ENCODE data around the gene TENT5C.

TENT5C gene

GRCh38 chr1:117607471-117607870 is 1.6 kb downstream of the TENT5C start:
- Histone ChIP-seq H3K4me1 (ENCODE audit: insufficient read depth, low read length, poor library complexity, severe bottlenecking) (peaks cover 47% of the 10 kb centered on the region), H3K9me2 (replicated peaks; ENCODE audit: low read depth, low read length) (no peaks in the 10 kb centered on the region), H4K20me1 (ENCODE audit: insufficient read depth, low read length, poor library complexity, severe bottlenecking) (peaks cover 46% of the 10 kb centered on the region), H3K9me3 (ENCODE audit: insufficient read depth, low read depth, low read length) (no peaks in the 10 kb centered on the region), H3K27me3 (ENCODE audit: insufficient read depth, low read length, poor library complexity, severe bottlenecking) (no peaks in the 10 kb centered on the region), H3F3A (ENCODE audit: low read depth) (peaks cover 5% of the 10 kb centered on the region; the same call in 1 of the 2 replicates), H3K79me2 (ENCODE audit: insufficient read depth, low read length) (peaks cover 63% of the 10 kb centered on the region), H3K4me2 (ENCODE audit: low read depth, low read length, poor library complexity, severe bottlenecking) (peak overlapping the region; percentile 96), H3K9ac (ENCODE audit: low read depth, low read length, poor library complexity, severe bottlenecking) (peak overlapping the region; percentile 92), H3K36me3 (ENCODE audit: insufficient read depth, low read length) (no peaks in the 10 kb centered on the region), H2AFZ (ENCODE audit: low read length) (no peak overlapping the region), H3K4me3 (ENCODE audit: low read length, poor library complexity, severe bottlenecking) (peak overlapping the region; percentile 97)
- no peak for TF ChIP-seq CTCF (conservative IDR thresholded peaks at IDR 0.05; ENCODE audit: low read length)
- TF ChIP-seq EZH2phosphoT487 (IDR thresholded peaks at IDR 0.05; ENCODE audit: borderline replicate concordance): no peak

GRCh38 chr1:117608115-117608615 is 2.3 kb downstream of the TENT5C start:
- Histone ChIP-seq H3K36me3 (ENCODE audit: insufficient read depth, low read length) (no peaks in the 10 kb centered on the region), H3K9me2 (replicated peaks; ENCODE audit: low read depth, low read length) (no peaks in the 10 kb centered on the region), H3K4me2 (ENCODE audit: low read depth, low read length, poor library complexity, severe bottlenecking) (peak overlapping the region; percentile 96), H3K79me2 (ENCODE audit: insufficient read depth, low read length) (peaks cover 70% of the 10 kb centered on the region), H4K20me1 (ENCODE audit: insufficient read depth, low read length, poor library complexity, severe bottlenecking) (peaks cover 53% of the 10 kb centered on the region), H2AFZ (ENCODE audit: low read length) (no peak overlapping the region), H3K9me3 (ENCODE audit: insufficient read depth, low read depth, low read length) (no peaks in the 10 kb centered on the region), H3K9ac (ENCODE audit: low read depth, low read length, poor library complexity, severe bottlenecking) (peak overlapping the region; percentile 92), H3K4me1 (ENCODE audit: insufficient read depth, low read length, poor library complexity, severe bottlenecking) (peaks cover 53% of the 10 kb centered on the region), H3K4me3 (ENCODE audit: low read length, poor library complexity, severe bottlenecking) (peak overlapping the region; percentile 97), H3K27me3 (ENCODE audit: insufficient read depth, low read length, poor library complexity, severe bottlenecking) (no peaks in the 10 kb centered on the region), H3F3A (ENCODE audit: low read depth) (peaks cover 5% of the 10 kb centered on the region; the same call in 1 of the 2 replicates)
- TF ChIP-seq EZH2phosphoT487 (IDR thresholded peaks at IDR 0.05; ENCODE audit: borderline replicate concordance) (no peak), CTCF (conservative IDR thresholded peaks at IDR 0.05; ENCODE audit: low read length) (no peak)

GRCh38 chr1:117608758-117609157 is 2.9 kb downstream of the TENT5C start:
- TF ChIP-seq CTCF (conservative IDR thresholded peaks at IDR 0.05; ENCODE audit: low read length): no peak
- TF ChIP-seq EZH2phosphoT487 (IDR thresholded peaks at IDR 0.05; ENCODE audit: borderline replicate concordance): no peak
- Histone ChIP-seq H4K20me1 (ENCODE audit: insufficient read depth, low read length, poor library complexity, severe bottlenecking) (peaks cover 58% of the 10 kb centered on the region), H3K9me2 (replicated peaks; ENCODE audit: low read depth, low read length) (no peaks in the 10 kb centered on the region), H3K9me3 (ENCODE audit: insufficient read depth, low read depth, low read length) (no peaks in the 10 kb centered on the region), H3K27me3 (ENCODE audit: insufficient read depth, low read length, poor library complexity, severe bottlenecking) (no peaks in the 10 kb centered on the region), H3K36me3 (ENCODE audit: insufficient read depth, low read length) (no peaks in the 10 kb centered on the region), H3K4me3 (ENCODE audit: low read length, poor library complexity, severe bottlenecking) (peak overlapping the region; percentile 97), H3K4me2 (ENCODE audit: low read depth, low read length, poor library complexity, severe bottlenecking) (peak overlapping the region; percentile 96), H3K79me2 (ENCODE audit: insufficient read depth, low read length) (peaks cover 76% of the 10 kb centered on the region), H2AFZ (ENCODE audit: low read length) (no peak overlapping the region), H3F3A (ENCODE audit: low read depth) (peaks cover 5% of the 10 kb centered on the region; the same call in 1 of the 2 replicates), H3K4me1 (ENCODE audit: insufficient read depth, low read length, poor library complexity, severe bottlenecking) (peaks cover 59% of the 10 kb centered on the region), H3K9ac (ENCODE audit: low read depth, low read length, poor library complexity, severe bottlenecking) (peak overlapping the region; percentile 92)
